Measurements from ENCODE around the gene C12orf60.

Gene C12orf60

GRCh38 chr12:14836336-14837210 is 33.1 kb downstream of the C12orf60 start:
- no peak for TF ChIP-seq TEAD4 (IDR thresholded peaks at IDR 0.05)
- no peak for TF ChIP-seq ZBTB7A (IDR thresholded peaks at IDR 0.05; ENCODE audit: low read depth)
- no peak for TF ChIP-seq MAX (IDR thresholded peaks at IDR 0.05)
- no peak for TF ChIP-seq TAF1 (IDR thresholded peaks at IDR 0.05; ENCODE audit: low read depth)
- TF ChIP-seq TCF12 (IDR thresholded peaks at IDR 0.05; ENCODE audit: low read depth) = no peak
- TF ChIP-seq EGR1 (IDR thresholded peaks at IDR 0.05) = no peak
- TF ChIP-seq FOXM1 (IDR thresholded peaks at IDR 0.05; ENCODE audit: borderline replicate concordance, low read depth) = no peak
- TF ChIP-seq REST (IDR thresholded peaks at IDR 0.05; ENCODE audit: low read depth) = no peak
- TF ChIP-seq CEBPB (IDR thresholded peaks at IDR 0.05) = no peak

GRCh38 chr12:14839262-14839661 is 35.8 kb downstream of the C12orf60 start:
- TF ChIP-seq TEAD4 (IDR thresholded peaks at IDR 0.05) (no peak), USF1 (IDR thresholded peaks at IDR 0.05) (no peak), TCF12 (IDR thresholded peaks at IDR 0.05; ENCODE audit: low read depth) (no peak), YY1 (IDR thresholded peaks at IDR 0.05; ENCODE audit: low read depth) (no peak), FOXM1 (IDR thresholded peaks at IDR 0.05; ENCODE audit: borderline replicate concordance, low read depth) (no peak), EP300 (IDR thresholded peaks at IDR 0.05; ENCODE audit: borderline replicate concordance) (no peak), ZBTB7A (IDR thresholded peaks at IDR 0.05; ENCODE audit: low read depth) (no peak), RAD21 (IDR thresholded peaks at IDR 0.05; ENCODE audit: low read depth) (no peak), EGR1 (IDR thresholded peaks at IDR 0.05) (no peak), CEBPB (IDR thresholded peaks at IDR 0.05) (no peak), REST (IDR thresholded peaks at IDR 0.05; ENCODE audit: low read depth) (no peak), NFIC (IDR thresholded peaks at IDR 0.05) (no peak), TAF1 (IDR thresholded peaks at IDR 0.05; ENCODE audit: low read depth) (no peak), MAX (IDR thresholded peaks at IDR 0.05) (no peak), CREB1 (IDR thresholded peaks at IDR 0.05; ENCODE audit: low read depth) (no peak)

GRCh38 chr12:14840616-14841015 is 37.1 kb downstream of the C12orf60 start:
- TF ChIP-seq ZBTB7A (IDR thresholded peaks at IDR 0.05; ENCODE audit: low read depth) = no peak
- no peak for TF ChIP-seq REST (IDR thresholded peaks at IDR 0.05; ENCODE audit: low read depth)
- no peak for TF ChIP-seq CREB1 (IDR thresholded peaks at IDR 0.05; ENCODE audit: low read depth)
- no peak for TF ChIP-seq YY1 (IDR thresholded peaks at IDR 0.05; ENCODE audit: low read depth)
- no peak for TF ChIP-seq TEAD4 (IDR thresholded peaks at IDR 0.05)
- TF ChIP-seq TAF1 (IDR thresholded peaks at IDR 0.05; ENCODE audit: low read depth) = no peak
- no peak for TF ChIP-seq EP300 (IDR thresholded peaks at IDR 0.05; ENCODE audit: borderline replicate concordance)
- no peak for TF ChIP-seq EGR1 (IDR thresholded peaks at IDR 0.05)
- no peak for TF ChIP-seq RAD21 (IDR thresholded peaks at IDR 0.05; ENCODE audit: low read depth)
- no peak for TF ChIP-seq TCF12 (IDR thresholded peaks at IDR 0.05; ENCODE audit: low read depth)
- TF ChIP-seq FOXM1 (IDR thresholded peaks at IDR 0.05; ENCODE audit: borderline replicate concordance, low read depth) = no peak
- no peak for TF ChIP-seq CEBPB (IDR thresholded peaks at IDR 0.05)
- no peak for TF ChIP-seq USF1 (IDR thresholded peaks at IDR 0.05)

- TF ChIP-seq FOXM1 (IDR thresholded peaks at IDR 0.05; ENCODE audit: borderline replicate concordance, low read depth) (no peak), USF1 (IDR thresholded peaks at IDR 0.05) (no peak), CREB1 (IDR thresholded peaks at IDR 0.05; ENCODE audit: low read depth) (no peak), ZBTB7A (IDR thresholded peaks at IDR 0.05; ENCODE audit: low read depth) (no peak), EP300 (IDR thresholded peaks at IDR 0.05; ENCODE audit: borderline replicate concordance) (no peak), YY1 (IDR thresholded peaks at IDR 0.05; ENCODE audit: low read depth) (no peak), EGR1 (IDR thresholded peaks at IDR 0.05) (no peak), TEAD4 (IDR thresholded peaks at IDR 0.05) (no peak), TCF12 (IDR thresholded peaks at IDR 0.05; ENCODE audit: low read depth) (no peak), RAD21 (IDR thresholded peaks at IDR 0.05; ENCODE audit: low read depth) (no peak), TAF1 (IDR thresholded peaks at IDR 0.05; ENCODE audit: low read depth) (no peak), REST (IDR thresholded peaks at IDR 0.05; ENCODE audit: low read depth) (no peak), CEBPB (IDR thresholded peaks at IDR 0.05) (no peak), MAX (IDR thresholded peaks at IDR 0.05) (no peak), NFIC (IDR thresholded peaks at IDR 0.05) (no peak)
Measured at GRCh38 chr12:14841761-14842160, 38.3 kb downstream of the C12orf60 start.

All from Ishikawa (cell line).